ENCODE data around the gene TEX12. TPM values are rescaled to one million over a fixed set of nuclear protein-coding genes. Genes with fewer than 3 reads are reported as not detected.

TEX12 gene
- total and polyA plus RNA-seq, 5 donors from 2014 or later: 0.44 to 0.67 TPM; not detected in 3

- Mint-ChIP-seq H3K4me3 (no peak overlapping the region), H3K27me3 (peaks cover 16% of the 10 kb centered on the region), H3K27ac (no peak overlapping the region), H3K9me3 (peaks cover 0 to 2% (median 0%) of the 10 kb centered on the region in 7 donors), H3K4me1 (peaks cover 7 to 12% (median 10%) of the 10 kb centered on the region in 4 donors), H3K36me3 (no peaks in the 10 kb centered on the region)
- Histone ChIP-seq H3K4me1 (ENCODE audit: control insufficient read depth, insufficient read depth, low read length, poor library complexity, severe bottlenecking) (peaks cover 5% of the 10 kb centered on the region), H3K27me3 (ENCODE audit: control insufficient read depth, insufficient read depth, low read length) (peaks cover 13% of the 10 kb centered on the region), H3K27ac (ENCODE audit: insufficient read depth, low read length, poor library complexity, severe bottlenecking) (no peak overlapping the region), H3K4me3 (ENCODE audit: low read depth, low read length) (no peak overlapping the region), H3K9me3 (ENCODE audit: control insufficient read depth in 2 of 2, low read length in 2 of 2) (no peaks in the 10 kb centered on the region), H3K36me3 (ENCODE audit: control insufficient read depth, insufficient read depth, low read length) (no peaks in the 10 kb centered on the region)
- ATAC-seq (ENCODE audit: low read depth in 2 of 2): no peak
- peak in 1 of 3 donors; percentile 5 for DNase-seq
Measured at GRCh38 chr11:112172362-112172994, 5.3 kb downstream of the TEX12 start.

- H3K9me3 Mint-ChIP-seq: no peaks in the 10 kb centered on the region
- no peaks in the 10 kb centered on the region for H3K36me3 Mint-ChIP-seq
- Histone ChIP-seq H3K27me3 (ENCODE audit: control insufficient read depth, insufficient read depth, low read length) (peaks cover 13% of the 10 kb centered on the region), H3K27ac (ENCODE audit: insufficient read depth, low read length, poor library complexity, severe bottlenecking) (no peak overlapping the region), H3K9me3 (ENCODE audit: control insufficient read depth in 2 of 2, low read length in 2 of 2) (no peaks in the 10 kb centered on the region), H3K36me3 (ENCODE audit: control insufficient read depth, insufficient read depth, low read length) (no peaks in the 10 kb centered on the region), H3K4me1 (ENCODE audit: control insufficient read depth, insufficient read depth, low read length, poor library complexity, severe bottlenecking) (peaks cover 5% of the 10 kb centered on the region), H3K4me3 (ENCODE audit: low read depth, low read length) (no peak overlapping the region)
- no peak for DNase-seq
- ATAC-seq (ENCODE audit: low read depth in 2 of 2): no peak
- H3K4me3 Mint-ChIP-seq: no peak overlapping the region
- H3K27ac Mint-ChIP-seq: no peak overlapping the region
- H3K4me1 Mint-ChIP-seq: peaks cover 7 to 12% (median 10%) of the 10 kb centered on the region in 4 donors
- peaks cover 22% of the 10 kb centered on the region for H3K27me3 Mint-ChIP-seq
Measured at GRCh38 chr11:112173152-112173551, 6.0 kb downstream of the TEX12 start.

- ATAC-seq (ENCODE audit: low read depth in 2 of 2) (peak; percentile 45 to 46), DNase-seq (peak; percentile 2 to 41 (median 9))
- Mint-ChIP-seq H3K4me3 (peak within 1 kb of the TSS; percentile 12 to 53 (median 28)), H3K36me3 (no peaks in the 10 kb centered on the region), H3K27me3 (peaks cover 35% of the 10 kb centered on the region), H3K27ac (peak within 1 kb of the TSS in 1 of 3 donors; percentile 86), H3K4me1 (peaks cover 7 to 12% (median 10%) of the 10 kb centered on the region in 4 donors), H3K9me3 (peaks cover 0 to 2% (median 0%) of the 10 kb centered on the region in 7 donors)
- no peaks in the 10 kb centered on the region for H3K9me3 ChIP-seq (ENCODE audit: control insufficient read depth in 2 of 2, low read length in 2 of 2)
- H3K4me3 ChIP-seq (ENCODE audit: low read depth, low read length): peak within 1 kb of the TSS; percentile 28
- H3K27ac ChIP-seq (ENCODE audit: insufficient read depth, low read length, poor library complexity, severe bottlenecking): no peak within 1 kb of the TSS
- H3K4me1 ChIP-seq (ENCODE audit: control insufficient read depth, insufficient read depth, low read length, poor library complexity, severe bottlenecking): peaks cover 5% of the 10 kb centered on the region
- peaks cover 23% of the 10 kb centered on the region for H3K27me3 ChIP-seq (ENCODE audit: control insufficient read depth, insufficient read depth, low read length)
- no peaks in the 10 kb centered on the region for H3K36me3 ChIP-seq (ENCODE audit: control insufficient read depth, insufficient read depth, low read length)
Measured at GRCh38 chr11:112174789-112175598, 7.8 kb downstream of the TEX12 start, which contains the start of gene BCO2. TSS of gene BCO2 (plus strand) at chr11:112175512. CDS start at chr11:112175602, 90 bp downstream.

GRCh38 chr11:112175599-112175952 is 8.4 kb downstream of the TEX12 start:
- H3K27ac Mint-ChIP-seq: peak overlapping the region in 1 of 3 donors; percentile 86
- peaks cover 0 to 3% (median 0%) of the 10 kb centered on the region in 7 donors for H3K9me3 Mint-ChIP-seq
- Histone ChIP-seq H3K9me3 (ENCODE audit: control insufficient read depth in 2 of 2, low read length in 2 of 2) (no peaks in the 10 kb centered on the region), H3K27me3 (ENCODE audit: control insufficient read depth, insufficient read depth, low read length) (peaks cover 23% of the 10 kb centered on the region), H3K36me3 (ENCODE audit: control insufficient read depth, insufficient read depth, low read length) (no peaks in the 10 kb centered on the region), H3K4me3 (ENCODE audit: low read depth, low read length) (peak overlapping the region; percentile 28), H3K4me1 (ENCODE audit: control insufficient read depth, insufficient read depth, low read length, poor library complexity, severe bottlenecking) (peaks cover 5% of the 10 kb centered on the region), H3K27ac (ENCODE audit: insufficient read depth, low read length, poor library complexity, severe bottlenecking) (no peak overlapping the region)
- no peaks in the 10 kb centered on the region for H3K36me3 Mint-ChIP-seq
- H3K4me3 Mint-ChIP-seq: peak overlapping the region in 2 of 4 donors; percentile 11 to 53
- H3K27me3 Mint-ChIP-seq: peaks cover 41% of the 10 kb centered on the region
- no peak for DNase-seq
- ATAC-seq (ENCODE audit: low read depth in 2 of 2): no peak
- peaks cover 7 to 12% (median 10%) of the 10 kb centered on the region in 4 donors for H3K4me1 Mint-ChIP-seq

GRCh38 chr11:112176077-112176476 is 8.9 kb downstream of the TEX12 start:
- H3K4me1 Mint-ChIP-seq: peaks cover 7 to 12% (median 10%) of the 10 kb centered on the region in 4 donors
- no peak overlapping the region for H3K4me3 ChIP-seq (ENCODE audit: low read depth, low read length)
- DNase-seq (no peak), ATAC-seq (ENCODE audit: low read depth in 2 of 2) (no peak)
- H3K27me3 ChIP-seq (ENCODE audit: control insufficient read depth, insufficient read depth, low read length): peaks cover 23% of the 10 kb centered on the region
- H3K27ac ChIP-seq (ENCODE audit: insufficient read depth, low read length, poor library complexity, severe bottlenecking): no peak overlapping the region
- H3K9me3 Mint-ChIP-seq: peaks cover 0 to 3% (median 0%) of the 10 kb centered on the region in 7 donors
- no peaks in the 10 kb centered on the region for H3K36me3 Mint-ChIP-seq
- no peak overlapping the region for H3K4me3 Mint-ChIP-seq
- no peaks in the 10 kb centered on the region for H3K36me3 ChIP-seq (ENCODE audit: control insufficient read depth, insufficient read depth, low read length)
- peaks cover 45% of the 10 kb centered on the region for H3K27me3 Mint-ChIP-seq
- no peak overlapping the region for H3K27ac Mint-ChIP-seq
- no peaks in the 10 kb centered on the region for H3K9me3 ChIP-seq (ENCODE audit: control insufficient read depth in 2 of 2, low read length in 2 of 2)
- H3K4me1 ChIP-seq (ENCODE audit: control insufficient read depth, insufficient read depth, low read length, poor library complexity, severe bottlenecking): peaks cover 5% of the 10 kb centered on the region

GRCh38 chr11:112177589-112177988 is 10.4 kb downstream of the TEX12 start:
- Mint-ChIP-seq H3K36me3 (no peaks in the 10 kb centered on the region), H3K27ac (no peak overlapping the region), H3K4me1 (peaks cover 7 to 12% (median 10%) of the 10 kb centered on the region in 4 donors), H3K27me3 (peaks cover 45% of the 10 kb centered on the region), H3K9me3 (peaks cover 0 to 5% (median 0%) of the 10 kb centered on the region in 7 donors), H3K4me3 (no peak overlapping the region)
- Histone ChIP-seq H3K36me3 (ENCODE audit: control insufficient read depth, insufficient read depth, low read length) (no peaks in the 10 kb centered on the region), H3K4me3 (ENCODE audit: low read depth, low read length) (no peak overlapping the region), H3K27me3 (ENCODE audit: control insufficient read depth, insufficient read depth, low read length) (peaks cover 23% of the 10 kb centered on the region), H3K4me1 (ENCODE audit: control insufficient read depth, insufficient read depth, low read length, poor library complexity, severe bottlenecking) (peaks cover 5% of the 10 kb centered on the region), H3K27ac (ENCODE audit: insufficient read depth, low read length, poor library complexity, severe bottlenecking) (no peak overlapping the region), H3K9me3 (ENCODE audit: control insufficient read depth in 2 of 2, low read length in 2 of 2) (no peaks in the 10 kb centered on the region)
- DNase-seq (no peak), ATAC-seq (ENCODE audit: low read depth in 2 of 2) (no peak)

- Mint-ChIP-seq H3K4me1 (peaks cover 7 to 11% (median 9%) of the 10 kb centered on the region in 4 donors), H3K27me3 (peaks cover 45% of the 10 kb centered on the region), H3K9me3 (peaks cover 0 to 6% (median 0%) of the 10 kb centered on the region in 7 donors), H3K4me3 (no peak overlapping the region), H3K27ac (no peak overlapping the region), H3K36me3 (no peaks in the 10 kb centered on the region)
- Histone ChIP-seq H3K27me3 (ENCODE audit: control insufficient read depth, insufficient read depth, low read length) (peaks cover 23% of the 10 kb centered on the region), H3K4me1 (ENCODE audit: control insufficient read depth, insufficient read depth, low read length, poor library complexity, severe bottlenecking) (peaks cover 5% of the 10 kb centered on the region), H3K4me3 (ENCODE audit: low read depth, low read length) (no peak overlapping the region), H3K9me3 (ENCODE audit: control insufficient read depth in 2 of 2, low read length in 2 of 2) (no peaks in the 10 kb centered on the region), H3K27ac (ENCODE audit: insufficient read depth, low read length, poor library complexity, severe bottlenecking) (no peak overlapping the region), H3K36me3 (ENCODE audit: control insufficient read depth, insufficient read depth, low read length) (no peaks in the 10 kb centered on the region)
- no peak for ATAC-seq (ENCODE audit: low read depth in 2 of 2)
- DNase-seq: no peak
Measured at GRCh38 chr11:112178428-112178827, 11.3 kb downstream of the TEX12 start.

Data from CD4-positive, CD25-positive, alpha-beta regulatory T cell (primary cell).